NCI-H2081 treated with DMSO at 0.1 percent for 48 hours (cell line): Measurements from ENCODE around the gene NEUROG1.

Experiments
- DNase-seq: peaks from one replicate; lab custom pipeline; 2025; lab: John Stamatoyannopoulos, UW

NEUROG1 gene

DNA sequence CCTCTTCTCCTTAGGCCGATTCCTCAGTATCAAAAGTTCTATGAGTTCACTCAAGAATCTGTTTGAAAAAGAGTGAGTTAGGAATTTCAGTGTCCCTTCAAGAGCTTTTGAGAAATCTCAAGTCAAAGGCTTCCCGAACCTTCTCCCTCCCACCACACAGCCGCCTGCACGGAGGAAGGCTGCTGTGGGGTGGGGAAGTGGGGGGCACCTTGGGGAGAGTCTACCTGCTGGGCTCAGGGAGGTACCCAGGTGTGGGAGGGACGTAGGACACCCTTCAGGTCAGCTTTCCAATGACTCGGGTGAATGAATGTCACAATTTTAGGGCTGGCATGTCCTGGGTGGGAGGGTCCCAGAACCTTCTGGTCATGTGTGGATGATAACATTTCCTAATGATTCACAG lies 25.5 kb upstream of the NEUROG1 start:
- no peak for DNase-seq

DNA sequence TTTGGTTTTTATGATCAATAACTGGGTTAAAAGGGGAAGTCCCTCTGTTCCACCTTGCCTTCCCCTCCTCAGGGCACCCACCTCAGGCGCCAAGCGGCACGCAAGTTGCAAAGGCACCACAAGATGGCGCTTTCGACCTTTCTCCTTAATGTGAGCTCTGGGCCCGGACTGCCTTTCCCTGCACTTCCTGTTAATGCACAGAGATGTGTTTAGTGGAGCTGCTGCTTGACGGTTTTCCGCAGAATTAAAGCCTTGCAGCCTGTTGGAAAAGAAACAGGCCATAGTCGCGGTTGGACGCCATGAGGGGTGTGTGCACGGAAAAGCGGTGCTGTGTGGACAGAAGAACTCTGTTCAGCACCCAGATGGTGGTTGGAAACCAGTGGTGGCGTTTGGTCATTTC lies 25.1 kb upstream of the NEUROG1 start:
- DNase-seq: no peak

DNA sequence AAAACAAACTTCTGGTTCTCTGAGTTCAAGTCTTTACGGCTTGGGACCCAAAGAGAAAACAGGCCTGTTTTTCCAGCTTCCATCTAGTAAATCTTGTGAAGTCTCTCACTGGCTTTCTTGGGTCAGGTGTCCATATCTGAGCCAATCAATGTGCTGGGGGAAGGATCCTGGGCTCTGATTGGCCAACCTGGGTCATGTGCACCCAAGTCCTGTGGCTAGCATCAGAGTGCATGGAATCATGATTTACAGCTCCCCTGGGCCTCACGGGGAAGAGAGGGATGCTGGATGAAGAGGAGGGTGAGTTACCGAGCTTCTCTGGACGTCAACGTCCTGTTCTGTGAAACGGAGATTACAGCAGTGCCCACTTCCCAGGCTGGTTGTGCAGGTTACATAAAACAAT lies 23.6 kb upstream of the NEUROG1 start:
- no peak for DNase-seq

DNA sequence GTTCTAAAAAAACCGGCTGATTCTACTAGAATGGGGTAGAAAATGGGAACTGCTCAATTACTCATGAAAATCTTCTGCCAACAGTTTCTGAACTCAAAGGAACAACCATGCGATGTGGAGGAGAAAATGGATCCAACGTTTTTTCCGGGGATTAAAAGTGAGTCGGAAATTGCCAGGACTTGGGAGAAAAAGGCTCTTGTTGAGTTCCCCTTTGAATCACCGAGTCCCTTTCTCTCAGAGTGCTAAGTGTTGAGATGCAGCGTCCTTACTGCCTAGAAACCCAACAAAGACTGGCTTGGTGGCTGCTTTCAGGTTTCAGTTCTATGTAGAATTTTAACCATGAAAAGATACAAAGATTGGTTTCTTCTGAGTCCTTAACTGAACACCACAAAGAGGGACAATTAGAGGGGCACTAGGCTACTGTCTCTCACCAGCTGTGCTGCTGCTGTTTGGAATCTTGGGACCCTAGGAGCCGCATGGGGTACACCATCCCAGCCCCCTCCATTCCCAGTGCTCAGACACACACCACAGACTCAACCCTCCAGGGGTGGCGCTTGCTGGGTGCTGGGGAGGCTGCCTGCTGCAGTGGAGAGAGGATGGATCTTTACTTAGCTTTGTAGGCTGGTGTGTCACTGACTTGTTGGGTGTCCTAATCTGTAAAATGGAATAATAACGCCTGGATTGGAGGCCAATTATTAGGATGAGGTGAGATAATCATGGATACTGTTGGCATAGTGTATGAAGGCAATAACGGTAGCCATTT lies 21.5 kb upstream of the NEUROG1 start:
- no peak for DNase-seq

DNA sequence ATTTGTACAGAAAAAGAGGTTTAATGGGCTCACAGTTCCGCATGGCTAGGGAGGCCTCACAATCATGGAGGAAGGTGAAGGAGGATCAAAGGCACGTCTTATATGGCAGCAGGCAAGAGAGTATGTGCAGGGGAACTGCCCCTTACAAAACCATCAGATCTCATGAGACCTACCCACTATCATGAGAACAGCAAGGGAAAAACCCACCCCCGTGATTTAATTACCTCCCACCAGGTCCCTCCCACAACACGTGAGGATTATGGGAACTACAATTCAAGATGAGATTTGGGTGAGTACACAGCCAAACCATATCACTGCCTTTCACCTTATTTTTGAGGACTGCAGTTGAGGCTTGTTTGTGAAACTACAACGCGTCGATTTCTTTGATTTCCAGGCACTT lies 20.9 kb upstream of the NEUROG1 start:
- no peak for DNase-seq

DNA sequence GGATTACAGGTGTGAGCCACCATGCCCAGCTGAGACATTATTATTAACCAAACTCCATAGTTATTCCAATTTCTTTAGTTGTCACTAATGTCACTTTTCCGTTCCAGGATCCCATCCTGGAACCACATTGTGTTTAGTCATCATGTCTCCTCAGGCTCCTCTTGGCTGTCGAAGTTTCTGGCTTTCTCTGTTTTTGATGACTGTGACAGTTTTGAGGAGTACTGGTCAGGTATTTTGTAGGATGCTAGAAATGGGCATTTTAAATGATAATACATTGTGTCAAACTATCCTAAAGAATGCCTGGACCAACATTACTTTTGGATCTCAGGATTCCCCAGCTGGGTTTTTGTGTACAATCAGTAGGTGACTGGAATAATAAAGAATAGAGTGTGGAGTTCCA lies 19.8 kb upstream of the NEUROG1 start:
- no peak for DNase-seq

DNA sequence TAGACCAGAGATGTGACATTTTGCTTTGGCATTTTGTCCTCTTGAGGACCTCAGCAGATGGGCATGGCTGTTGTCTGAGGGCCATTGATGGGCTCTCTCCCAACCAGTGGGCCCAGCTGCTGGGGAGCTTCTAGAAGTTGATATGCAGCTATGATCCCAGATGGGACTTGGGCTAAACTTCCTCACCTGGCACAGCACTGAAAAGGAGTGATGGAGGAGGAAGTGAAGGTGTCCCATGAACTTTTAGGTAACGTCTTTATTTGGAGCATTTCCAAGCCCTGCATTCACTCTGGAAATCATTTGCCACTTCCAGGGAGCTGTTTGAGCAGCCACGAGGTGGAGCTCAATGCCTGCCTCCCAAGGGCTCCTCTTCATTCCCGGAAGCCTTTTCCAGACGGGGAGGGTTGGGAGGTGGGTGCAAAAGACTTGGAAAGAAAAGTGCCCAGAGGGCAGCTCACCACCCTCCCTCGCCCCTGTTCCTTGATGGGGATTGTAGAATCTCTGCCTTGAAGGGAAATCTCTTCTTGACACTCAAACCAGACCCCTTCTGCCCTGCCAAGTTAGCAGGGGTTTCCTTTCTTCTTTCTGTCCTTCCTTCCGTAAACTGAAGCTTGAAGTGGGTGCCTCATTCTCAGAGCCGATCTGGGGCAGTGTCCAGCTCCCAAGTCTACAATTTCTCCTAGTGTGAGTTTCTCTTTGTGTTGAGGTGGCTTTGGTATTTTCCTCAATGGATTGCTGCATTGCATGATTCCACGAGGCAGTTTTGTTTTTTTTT lies 18.1 kb upstream of the NEUROG1 start:
- no peak for DNase-seq

DNA sequence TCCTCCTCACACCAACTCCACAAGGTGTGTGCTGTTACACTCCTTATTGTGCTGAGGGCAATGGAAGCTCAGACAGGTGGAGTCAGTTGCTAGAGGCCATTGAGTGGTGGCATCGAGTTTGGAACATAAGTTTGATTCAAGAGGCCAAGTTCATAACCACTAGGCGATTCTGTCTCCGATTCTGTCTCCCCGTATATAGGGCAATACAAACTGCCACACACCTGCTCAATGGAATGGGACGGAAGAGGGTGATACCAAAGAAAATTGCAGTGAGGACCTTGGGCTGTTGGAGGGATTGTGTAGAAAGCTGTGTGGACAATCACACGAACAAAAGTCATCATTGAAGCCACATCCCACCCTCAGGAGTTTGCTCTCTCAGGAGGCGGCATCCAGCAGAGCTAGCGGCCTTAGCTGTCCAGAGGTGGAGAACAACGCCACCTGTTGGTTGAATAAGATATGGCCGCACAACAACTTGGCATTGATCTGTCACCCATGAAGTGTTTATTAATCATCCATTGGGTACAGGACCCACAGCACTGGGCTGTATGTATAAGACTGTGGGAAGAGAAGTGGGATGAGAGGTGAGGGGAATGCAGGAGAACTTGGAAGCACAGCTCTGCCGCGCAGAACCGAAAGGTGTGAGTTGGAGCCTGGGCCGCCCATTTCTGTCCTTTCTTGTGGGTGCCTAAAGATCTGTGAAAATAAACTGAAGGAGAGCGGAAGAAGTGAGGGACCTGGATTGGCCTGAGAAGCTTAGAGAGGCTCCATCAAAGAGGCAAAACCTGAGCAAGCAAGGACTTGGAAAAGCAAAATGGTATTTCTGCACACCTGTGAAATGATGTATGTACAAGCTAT lies 16.1 kb upstream of the NEUROG1 start:
- no peak for DNase-seq

DNA sequence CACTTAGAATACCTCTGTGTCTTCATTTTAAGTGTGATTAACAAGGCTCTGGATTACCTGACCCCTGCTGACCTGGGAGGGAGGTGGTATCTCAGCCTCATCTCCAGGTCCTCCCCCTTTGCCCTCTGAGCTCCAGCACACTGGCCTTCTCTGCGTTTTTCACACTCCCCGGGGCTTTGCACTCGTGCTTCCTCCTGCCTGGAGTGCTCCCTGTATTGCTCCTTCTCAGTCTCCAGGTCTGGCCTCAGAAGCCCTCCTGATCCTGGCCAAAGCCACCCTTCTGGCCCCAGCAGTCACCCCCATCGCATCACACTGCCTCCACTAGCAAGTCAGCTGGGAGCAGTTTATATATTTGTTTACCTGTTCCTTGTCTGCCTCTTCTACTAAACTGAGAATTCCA lies 13.6 kb upstream of the NEUROG1 start:
- no peak for DNase-seq

DNA sequence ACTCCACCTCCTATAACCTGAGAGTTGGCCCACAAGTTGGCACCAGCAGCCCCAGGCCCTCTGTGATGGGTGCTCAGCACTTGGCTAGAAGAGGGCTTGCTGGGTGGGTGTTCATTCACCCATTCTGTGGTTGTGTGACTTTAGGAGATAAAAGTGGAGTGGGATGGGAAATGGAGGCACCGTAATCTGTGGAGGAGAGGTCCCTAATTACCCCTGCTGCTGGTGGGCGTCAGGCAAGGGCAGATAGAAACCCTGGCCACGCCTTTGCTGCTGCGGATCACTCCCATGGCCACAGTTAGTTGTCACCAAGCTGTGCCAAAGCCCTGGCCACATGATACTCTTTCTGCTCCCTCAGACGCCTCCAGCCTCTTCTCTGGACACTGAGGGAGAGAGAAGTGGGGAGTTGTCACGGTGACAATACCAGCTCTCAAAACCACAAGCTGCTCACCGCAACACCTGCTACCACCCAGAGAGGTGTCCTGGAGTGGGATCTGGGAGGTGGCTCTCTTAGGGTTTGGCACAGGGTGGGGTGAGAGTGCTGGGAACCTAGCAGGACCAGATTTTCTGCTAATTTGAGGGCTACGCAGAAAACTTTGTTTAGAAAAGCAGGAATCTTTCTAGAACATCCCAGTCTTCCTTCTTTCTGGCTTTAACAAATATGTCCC lies 12.0 kb upstream of the NEUROG1 start:
- DNase-seq: no peak

DNA sequence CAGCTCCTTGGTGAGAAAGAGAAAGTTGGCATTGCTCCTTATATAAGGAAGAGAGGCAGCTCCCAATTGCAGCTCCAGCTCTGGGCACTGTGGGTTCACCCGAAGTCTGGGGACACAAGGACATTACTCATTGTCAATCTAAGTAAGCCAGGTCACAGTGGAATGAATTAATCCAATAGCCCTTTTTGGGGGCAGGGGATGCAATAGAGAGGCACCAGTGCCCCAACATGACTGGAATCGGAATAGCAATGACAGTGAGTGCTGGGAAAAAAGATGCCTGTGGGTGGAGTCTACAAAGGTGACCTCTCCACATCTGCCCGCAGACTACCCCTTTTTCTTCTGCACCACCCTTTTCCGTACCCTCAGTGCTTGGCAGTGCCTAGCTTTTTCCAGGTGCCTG lies 11.1 kb upstream of the NEUROG1 start:
- no peak for DNase-seq

DNA sequence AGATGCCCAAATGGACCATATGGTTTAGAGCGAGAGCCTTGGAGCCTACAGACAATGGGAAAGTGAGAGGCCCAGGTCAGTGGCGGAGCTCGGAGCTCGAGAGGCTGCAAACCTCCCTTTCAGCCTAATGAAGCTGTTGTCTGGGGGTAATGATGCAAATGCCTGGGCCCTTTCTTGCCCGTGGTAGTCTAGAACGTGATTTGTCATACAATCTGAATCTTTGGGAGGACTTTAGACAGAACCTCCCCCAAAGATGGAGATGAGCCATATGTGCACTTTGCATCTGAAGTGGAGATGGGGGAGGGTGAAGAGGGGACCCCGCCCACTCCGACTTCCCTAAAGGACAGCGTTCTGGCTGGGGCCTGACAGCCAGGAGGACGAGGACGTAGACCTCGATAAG lies 10.3 kb upstream of the NEUROG1 start:
- DNase-seq: no peak

DNA sequence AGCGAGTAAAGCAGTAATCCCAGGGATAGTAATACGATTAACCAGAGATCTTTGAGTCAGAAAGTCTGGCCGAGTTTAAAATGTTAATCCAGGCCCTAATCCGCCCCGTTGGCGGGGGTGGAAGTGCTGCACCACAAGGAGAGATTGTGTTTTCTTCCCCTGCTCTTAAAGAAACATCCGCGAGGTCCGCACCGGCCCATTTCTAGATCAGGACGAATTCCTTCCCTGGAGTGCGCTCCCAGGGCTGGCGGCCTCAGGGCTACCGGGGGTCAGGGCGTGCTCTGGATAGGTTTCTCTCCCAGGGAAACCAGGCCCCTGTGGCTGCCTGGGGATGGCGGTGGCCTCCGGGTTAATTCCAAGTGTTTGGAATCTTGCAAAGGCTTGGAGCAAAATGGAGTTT lies 9.3 kb upstream of the NEUROG1 start:
- DNase-seq: no peak

DNA sequence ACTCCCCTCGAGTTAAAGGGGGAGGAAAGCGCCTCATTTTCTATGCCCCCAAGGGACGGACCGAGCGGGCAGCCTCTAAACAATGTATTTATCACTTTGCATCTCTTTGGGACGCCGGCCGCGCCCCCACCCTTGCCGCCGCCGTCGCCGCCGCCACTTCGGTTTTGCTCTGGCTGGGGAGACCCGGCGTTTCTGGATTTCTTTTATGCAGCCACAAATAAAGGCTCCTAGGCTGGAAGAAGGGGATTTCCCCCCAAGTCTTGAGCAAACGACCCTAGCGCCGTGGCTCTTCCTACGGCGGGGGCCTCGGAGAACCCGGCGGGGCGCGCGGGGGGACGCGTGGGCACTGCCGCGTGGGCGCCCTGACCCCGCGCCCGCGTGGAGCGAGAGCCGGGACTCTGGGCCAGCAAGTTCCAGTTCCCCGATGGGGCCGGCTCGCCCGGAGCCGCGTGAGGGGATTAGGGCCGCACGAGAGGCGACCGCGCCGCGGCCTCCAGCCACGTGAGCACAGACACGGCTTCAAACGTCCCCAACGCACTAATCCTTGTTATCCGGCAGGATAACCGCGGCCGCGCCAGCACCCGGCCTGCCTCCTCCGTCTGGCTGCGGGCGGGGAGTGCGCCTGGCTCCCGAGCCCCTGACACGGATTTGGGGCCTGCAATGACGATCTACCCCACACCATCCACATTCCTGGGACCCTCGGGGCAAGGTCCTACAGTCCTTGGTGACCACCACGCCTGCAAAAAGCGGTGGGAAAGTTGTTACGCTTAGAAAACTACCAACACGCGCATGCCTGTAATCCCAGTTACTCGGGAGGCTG lies 7.9 kb upstream of the NEUROG1 start:
- DNase-seq: no peak

DNA sequence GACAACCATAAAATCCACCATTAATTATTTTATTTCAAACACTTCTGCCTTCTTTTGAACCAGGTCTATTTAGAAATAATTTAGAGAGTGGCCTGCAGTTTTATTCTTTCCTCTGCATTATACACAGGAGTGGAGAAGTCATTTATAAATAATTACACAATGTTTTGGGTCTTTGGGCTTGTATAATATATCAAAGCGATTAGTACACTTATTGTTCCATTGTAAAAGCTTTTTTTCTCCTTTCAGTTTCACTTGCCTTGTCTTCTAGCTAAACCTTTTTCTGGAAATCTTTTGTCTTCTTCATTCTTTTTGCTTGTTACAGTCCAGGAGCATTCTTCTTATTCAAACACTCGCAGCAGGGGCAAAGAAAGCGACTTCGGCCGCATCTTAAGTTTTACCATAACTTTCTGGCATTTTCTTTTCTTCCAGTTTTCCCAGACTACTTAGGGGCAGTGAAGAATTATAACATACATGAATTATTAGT lies 7.3 kb upstream of the NEUROG1 start:
- DNase-seq: no peak

DNA sequence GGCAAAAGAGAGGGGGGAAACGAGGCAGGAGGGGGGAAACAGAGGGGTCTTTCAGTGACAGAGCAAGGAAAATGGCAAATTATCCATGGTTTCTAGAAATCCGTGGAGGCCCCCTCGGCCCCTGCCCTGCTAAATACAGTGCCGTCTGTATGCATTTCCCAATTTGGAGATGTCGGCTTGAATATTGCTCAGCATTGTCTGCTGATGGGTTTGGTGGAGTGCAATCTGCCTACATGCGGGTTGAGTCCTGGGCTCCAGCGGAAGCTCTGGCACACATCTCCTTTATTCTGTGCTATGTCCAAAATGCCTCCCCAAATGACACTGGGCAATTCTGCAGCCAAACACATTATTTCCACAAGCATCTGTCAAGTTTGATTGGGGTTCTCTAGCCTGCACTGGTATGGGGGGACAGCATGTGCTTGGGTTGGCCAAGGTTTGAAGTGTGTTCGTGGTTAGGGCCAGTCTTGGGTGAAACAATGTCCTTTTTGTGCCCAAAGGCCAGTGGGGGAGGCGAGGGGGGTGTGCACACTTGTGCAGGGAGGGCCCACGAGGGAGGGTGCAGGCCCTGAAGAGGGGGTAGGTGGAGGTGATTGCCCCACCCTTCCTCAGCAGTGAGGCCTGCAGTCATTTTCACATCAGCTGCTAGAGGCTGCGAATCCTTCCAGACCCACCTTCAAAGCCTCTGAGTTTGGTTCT lies 6.2 kb upstream of the NEUROG1 start:
- no peak for DNase-seq

DNA sequence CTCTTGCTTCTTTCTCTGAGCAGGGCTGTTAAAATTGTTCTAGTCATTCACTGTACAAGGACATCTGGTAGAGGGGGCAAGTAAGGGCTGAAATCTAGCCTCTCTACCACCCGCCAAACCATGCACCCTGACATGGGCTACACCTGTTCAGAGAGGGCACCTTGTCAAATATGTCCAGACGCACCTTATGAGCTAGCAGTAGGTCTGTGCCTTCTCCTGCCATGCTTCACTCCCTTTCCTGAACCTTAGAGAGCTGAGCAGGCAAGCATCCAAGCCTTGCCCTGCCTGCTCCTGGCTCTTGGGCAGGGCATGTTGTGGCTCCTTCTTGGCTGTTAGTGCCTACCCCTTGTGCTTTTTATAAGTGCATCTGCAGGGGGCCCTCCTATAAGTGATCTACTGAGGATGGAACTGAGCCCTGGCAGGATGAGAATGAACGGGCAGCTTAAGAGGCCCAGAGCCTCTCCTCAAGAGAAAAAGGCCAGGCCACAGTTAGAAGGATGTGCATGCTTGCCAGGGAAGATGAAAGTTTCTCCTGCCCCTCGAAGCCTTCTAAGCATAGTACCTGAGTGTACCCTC lies 3.8 kb upstream of the NEUROG1 start:
- DNase-seq: no peak

DNA sequence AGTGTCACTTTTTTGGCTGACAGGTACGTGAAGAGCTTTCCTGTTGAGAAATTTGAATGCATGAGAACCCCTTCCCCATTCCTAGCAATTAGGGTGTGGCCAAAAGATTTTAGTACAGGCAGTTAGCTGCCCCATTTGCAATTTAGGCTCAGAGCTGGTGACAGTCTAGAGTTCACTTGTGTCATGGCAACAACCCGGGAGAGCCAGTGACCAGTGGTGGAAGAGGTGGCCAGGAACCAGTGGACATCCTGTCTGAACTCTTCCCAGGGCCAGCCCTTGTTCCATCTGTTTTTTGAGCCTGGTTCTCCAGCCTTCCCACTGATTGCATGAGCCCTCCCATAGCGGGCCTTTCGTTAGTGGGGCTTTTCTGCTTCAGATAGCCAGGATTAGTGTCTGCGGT lies 2.5 kb upstream of the NEUROG1 start:
- no peak for DNase-seq

DNA sequence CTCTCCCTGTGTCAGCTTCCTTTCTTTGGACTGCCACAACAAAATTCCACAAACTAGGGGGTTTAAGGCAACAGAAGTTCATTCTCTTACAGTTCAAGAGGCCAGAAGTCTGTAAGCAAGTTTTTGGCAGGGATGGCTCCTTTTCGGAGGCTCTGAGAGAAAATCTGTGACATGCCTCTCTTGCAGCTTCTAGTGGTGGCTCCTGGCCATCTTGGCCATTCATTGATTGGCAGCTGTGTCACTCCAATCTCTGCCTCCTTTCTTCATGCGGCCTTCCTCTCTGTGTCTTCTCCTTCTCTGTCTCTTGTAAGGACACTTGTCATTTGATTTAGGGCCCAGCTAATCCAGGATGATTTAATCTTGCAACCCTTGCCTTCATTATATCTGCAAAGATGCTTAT lies 2.0 kb upstream of the NEUROG1 start:
- DNase-seq: no peak

DNA sequence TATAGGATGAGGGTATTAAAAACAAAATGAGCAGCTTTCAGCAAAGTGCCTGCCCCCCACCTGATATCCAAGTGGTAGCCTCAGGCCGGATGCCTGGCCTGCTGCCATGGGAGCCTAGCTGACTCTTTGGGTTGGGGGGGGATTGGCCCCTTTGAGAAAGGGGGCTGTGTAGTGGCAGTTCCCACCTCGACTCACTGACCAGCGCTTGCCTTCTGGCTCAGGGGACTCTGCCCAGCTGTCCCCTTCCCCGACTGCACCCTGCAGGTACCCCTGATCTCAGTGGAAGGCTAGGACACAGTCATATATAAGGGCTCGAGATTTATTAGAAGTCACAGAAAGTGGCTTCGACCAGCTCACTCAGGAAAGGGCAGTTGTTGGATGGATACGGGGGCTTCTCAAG lies 1.5 kb upstream of the NEUROG1 start:
- DNase-seq: no peak
